Activated CD4-positive, alpha-beta T cell treated with anti-CD3 and anti-CD28 coated beads, Interleukin-2, amount 50 U/mL, for 48 hours (primary cell): ENCODE measurements around the gene SERPINE2.

Experiments
- DNase-seq, 2 experiments: peaks; one replicate each; pipeline ENCODE4 v3.0.0-alpha.2; 2020

Gene SERPINE2

DNA sequence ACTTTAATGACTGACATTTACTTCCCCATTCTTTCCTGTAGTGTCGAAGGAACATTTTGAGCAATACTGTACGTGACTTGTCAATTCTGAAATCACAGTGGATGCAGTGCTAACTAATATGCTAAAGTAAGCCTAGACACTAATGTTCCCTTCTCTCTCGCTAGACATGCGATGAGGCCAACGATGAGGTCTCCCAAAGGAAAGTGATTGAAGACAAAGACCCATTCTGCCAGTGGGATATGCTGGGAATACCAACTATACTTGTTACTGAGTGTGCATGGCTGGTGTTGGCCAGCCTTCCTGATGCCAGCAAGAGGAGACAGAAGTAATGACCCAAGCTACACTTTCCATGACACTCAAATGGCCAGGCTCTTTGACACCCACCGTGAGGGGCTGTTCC lies 2.5 kb upstream of the SERPINE2 start:
- DNase-seq, result no peak

DNA sequence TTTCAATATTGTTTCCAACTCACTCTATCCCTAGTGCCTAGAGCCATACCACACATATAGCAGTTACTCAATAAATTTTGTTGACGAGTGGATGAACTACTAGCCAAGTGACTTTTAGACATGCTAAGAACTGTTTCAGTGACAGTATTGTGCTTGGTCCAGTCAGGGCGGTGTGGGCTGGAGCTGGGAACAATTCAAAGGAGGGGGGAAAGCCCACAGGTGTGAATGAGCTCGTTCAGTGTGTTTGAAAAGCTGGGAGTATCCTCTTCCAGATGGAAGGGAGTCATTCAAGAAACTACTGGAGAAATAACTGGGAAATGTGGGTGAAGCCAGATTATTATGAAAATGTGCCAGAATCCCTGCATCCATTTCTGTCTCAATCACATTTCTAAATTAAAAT lies 1.7 kb upstream of the SERPINE2 start:
- DNase-seq, result no peak

- DNase-seq, result no peak
Measured at GRCh38 chr2:224039770-224040440, 819 bp upstream of the SERPINE2 start.

- no peak for DNase-seq
Measured at GRCh38 chr2:224038830-224039079, 331 bp downstream of the SERPINE2 start.

DNA sequence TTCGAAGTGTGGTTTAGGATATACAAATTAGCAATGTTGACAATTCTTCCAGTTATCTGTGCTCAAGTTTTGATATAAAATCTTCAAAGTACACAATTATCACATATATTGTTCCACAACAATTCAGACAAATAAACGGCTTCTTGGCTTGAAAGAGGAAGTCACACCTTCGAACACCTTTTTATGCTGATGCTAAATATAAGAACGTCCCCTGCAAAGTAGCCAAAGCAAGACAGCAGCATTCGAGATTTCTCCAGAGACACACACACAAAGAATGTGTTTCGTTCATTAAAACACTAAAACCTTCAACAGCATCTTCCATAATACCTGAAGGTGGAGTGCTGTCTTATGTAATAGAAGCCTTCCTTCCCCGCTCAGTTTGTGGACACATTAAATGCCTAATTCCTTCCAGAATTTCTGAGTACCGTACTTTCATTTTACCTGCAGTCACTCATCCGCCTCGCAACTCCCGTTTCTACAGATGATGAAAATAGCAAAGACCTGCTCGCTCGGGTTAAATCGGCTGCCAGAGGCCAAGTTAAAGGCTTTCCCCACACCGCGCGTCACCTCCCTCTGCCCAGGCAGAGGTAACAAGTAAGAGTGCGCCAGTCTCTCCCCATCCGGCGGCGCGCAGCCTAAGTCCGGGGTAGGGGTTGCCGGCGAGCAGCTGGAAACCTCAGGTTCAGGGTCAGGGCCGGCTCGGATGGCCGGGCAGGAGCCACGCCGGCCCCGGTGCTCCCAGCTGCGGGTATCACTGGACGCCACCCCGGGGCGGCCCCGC lies 847 bp downstream of the SERPINE2 start:
- DNase-seq, result peak; percentile 56 to 63

- no peak for DNase-seq
Measured at GRCh38 chr2:224036731-224037361, 2.2 kb downstream of the SERPINE2 start.

DNA sequence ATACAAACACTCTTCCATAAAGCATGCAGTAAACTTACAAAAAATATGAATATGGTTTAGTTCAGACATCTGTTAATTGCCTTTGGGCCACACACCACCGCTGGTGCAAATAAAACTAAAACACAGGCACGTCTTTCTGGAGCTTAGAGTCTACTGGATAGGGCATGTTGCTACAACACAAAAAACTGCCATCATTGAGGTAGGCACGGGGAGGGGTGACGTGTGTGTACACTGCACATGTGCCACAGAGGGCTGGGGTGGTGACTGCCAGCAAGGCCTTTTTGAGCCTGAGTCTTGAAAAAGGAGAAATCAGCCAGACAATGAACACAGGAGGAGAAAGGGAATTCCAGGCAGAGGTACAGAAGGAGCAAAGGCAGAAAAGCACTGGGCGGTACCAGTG lies 5.1 kb downstream of the SERPINE2 start:
- DNase-seq, result no peak

GRCh38 chr2:224033601-224034000 lies 5.5 kb downstream of the SERPINE2 start:
- no peak for DNase-seq

- DNase-seq, result no peak
Measured at GRCh38 chr2:224032283-224032682, 6.8 kb downstream of the SERPINE2 start.

DNA sequence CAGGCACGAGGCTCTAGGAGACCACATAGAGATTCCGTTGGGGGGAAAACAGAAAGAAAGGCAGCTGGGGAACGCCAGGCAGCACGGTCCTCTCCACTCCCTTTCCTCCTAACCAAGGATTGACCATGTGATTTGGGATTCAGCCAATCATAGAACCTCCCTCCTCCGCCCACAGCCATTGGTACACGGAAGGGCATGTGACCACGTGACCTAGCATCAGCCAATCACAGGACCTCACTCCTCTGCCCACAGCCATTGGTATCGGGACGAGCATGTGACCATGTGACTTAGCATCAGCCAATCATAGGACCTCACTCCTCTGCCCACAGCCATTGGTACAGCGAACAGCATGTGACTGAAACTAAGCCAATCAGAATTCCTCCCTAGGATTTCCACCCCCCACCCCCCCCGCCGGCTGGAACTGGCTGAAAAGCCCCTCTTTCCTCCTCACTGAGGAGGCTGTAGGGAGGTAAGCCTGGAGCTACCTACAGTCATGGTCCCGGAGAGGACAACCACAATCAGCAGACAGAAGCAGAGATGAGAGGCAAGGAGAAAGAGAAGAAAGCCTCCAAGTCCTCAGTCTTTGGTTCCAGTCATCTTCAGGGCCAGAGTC lies 7.6 kb downstream of the SERPINE2 start:
- DNase-seq, result no peak

GRCh38 chr2:224030786-224031185 lies 8.3 kb downstream of the SERPINE2 start:
- DNase-seq, result no peak

DNA sequence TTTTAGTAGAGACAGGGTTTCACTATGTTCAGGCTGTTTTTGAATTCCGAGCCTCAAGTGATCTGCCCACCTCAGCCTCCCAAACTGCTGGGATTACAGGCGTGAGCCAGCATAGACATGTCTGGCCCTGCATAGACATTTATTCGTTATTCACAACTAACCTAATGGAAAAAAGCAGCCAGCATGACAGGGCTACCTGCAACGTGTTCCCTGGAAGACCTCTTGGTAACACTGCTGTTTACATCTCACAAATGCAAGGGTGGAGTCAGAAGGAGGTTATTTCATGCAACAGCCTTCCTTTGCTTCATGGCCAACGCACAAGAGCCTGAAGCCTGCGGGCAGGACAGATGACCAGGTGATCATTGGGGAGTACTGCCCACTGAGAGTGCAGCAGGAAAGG lies 9.2 kb downstream of the SERPINE2 start:
- DNase-seq, result no peak

DNA sequence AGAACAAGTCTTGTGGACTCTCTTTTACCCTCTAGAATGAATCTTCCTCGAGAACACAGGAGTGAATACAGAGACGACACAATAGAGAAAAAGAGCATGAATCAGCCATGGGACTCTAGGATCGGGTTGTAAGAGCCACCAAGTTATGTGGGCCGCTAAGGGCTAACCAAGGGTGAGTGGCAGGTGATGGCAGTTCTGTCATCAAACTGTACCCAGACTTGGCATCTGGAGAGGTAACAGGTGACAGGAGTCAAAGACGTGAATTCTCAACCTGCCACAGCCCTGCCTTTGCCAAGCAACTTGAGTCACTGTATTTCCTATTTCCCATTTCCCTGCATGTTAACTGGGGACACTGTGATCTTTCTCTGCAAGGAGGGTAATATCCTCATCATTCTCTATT lies 11.2 kb downstream of the SERPINE2 start:
- no peak for DNase-seq

- no peak for DNase-seq
Measured at GRCh38 chr2:224027070-224027469, 12.0 kb downstream of the SERPINE2 start.

DNA sequence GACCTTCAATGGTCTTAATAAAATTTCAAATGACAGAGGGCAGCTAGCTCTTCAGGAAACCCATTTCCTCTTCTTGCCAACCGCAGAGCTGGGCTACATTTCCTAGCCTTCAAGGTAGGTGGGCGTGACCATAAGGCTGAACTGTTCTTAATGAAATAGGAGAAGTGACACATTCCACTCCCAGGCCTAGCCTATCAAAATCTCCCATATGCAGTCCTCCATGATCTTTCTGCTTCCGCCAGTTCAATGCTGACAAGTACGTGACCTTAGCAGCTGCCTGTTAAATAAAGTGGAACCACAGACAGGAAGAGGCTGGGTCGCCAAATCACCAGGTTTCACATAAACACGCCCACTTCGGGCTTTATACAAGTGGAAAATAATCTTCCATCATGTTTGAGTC lies 13.2 kb downstream of the SERPINE2 start:
- DNase-seq, result peak; percentile 40 to 58

GRCh38 chr2:224024270-224024669 lies 14.8 kb downstream of the SERPINE2 start:
- no peak for DNase-seq

DNA sequence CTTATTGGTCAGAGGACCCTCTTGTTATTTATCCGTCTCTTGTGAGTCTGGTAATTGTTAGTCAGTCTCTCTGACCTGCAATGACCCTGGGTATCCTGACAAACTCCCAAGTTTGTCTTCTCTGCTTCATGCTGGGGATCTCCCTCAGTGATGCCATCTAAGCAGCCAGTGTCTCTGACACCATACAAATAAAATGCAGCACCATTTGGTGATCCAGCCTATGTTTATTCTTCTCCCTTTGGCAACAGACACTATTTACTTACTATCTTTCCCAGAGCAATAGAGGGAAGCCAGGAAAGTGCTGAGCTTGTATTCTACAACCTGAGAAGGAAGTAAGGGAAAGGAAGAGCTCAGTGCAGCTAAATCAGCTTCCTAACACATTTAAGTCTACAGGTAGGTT lies 15.9 kb downstream of the SERPINE2 start:
- no peak for DNase-seq

GRCh38 chr2:224022486-224022885 lies 16.6 kb downstream of the SERPINE2 start:
- no peak for DNase-seq

GRCh38 chr2:224020523-224020922 lies 18.6 kb downstream of the SERPINE2 start:
- no peak for DNase-seq

DNA sequence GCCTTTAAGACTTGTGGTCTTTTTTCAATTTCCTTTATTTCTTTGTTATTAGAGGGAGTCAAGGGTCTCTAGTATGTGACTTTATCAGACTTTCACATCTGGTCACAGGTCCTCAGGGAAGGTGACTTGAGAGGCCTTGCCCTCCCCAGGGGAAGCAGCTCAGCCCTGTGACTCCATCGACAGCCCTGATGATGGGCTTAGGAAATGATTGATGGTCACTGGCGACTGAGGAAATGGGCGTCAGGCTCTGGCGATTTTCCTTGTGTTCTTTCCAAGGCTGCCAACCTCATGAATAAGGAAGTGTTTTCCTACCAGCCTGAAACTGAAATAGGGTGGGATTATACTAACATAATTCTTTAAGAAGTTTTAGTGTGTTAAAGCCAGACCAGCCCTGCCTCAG lies 21.1 kb downstream of the SERPINE2 start:
- no peak for DNase-seq

GRCh38 chr2:224016963-224017362 lies 22.1 kb downstream of the SERPINE2 start:
- no peak for DNase-seq

DNA sequence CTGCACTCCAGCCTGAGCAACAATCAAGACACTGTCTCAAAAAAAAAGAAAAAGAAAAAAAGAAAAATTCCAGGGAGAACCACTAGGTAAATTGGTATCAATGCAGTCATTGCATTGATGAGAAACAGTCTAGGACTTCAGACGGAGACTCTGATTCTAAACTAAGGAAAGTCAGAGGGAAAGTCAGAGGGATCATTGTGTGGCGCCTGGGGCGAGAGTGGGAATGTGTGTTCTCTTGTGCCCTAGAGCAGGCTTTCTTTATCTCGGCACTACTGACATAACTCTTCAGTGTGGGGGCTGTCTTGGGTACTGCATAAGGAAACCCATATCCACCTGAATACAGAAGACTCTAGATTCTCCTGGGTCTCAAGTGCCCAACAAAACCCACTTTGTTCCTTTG lies 24.8 kb downstream of the SERPINE2 start:
- no peak for DNase-seq

DNA sequence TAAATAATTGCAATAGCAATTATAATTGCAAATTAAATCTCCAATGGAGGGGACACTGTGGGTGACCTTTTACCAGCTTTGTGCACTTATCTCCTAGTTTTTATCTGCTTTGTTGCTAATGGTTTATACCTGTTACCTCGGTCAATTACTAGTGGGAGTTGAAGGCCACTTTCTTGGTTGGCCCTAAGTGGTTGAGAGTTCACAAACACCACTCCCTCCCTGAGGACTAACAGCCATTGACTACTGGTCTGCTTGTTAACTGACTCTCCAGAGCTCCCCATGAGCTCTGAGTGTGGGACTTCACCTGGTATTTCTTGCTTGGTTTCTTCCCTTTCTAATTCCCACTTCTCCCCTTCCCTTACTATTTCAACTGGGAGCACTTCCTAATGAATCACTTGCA lies 27.2 kb downstream of the SERPINE2 start:
- DNase-seq, result no peak
